SKM-1 treated with dmso at 0.1 percent for 144 hours (cell line): ENCODE measurements around the gene SHCBP1L.
A peak's percentile ranks its signal among the peaks of the same experiment; 100 is the strongest.

Experiments
- DNase-seq: peaks from one replicate; lab custom pipeline; 2025; ENCODE audit not compliant: unreplicated experiment; lab: John Stamatoyannopoulos, UW

The SHCBP1L gene

DNA sequence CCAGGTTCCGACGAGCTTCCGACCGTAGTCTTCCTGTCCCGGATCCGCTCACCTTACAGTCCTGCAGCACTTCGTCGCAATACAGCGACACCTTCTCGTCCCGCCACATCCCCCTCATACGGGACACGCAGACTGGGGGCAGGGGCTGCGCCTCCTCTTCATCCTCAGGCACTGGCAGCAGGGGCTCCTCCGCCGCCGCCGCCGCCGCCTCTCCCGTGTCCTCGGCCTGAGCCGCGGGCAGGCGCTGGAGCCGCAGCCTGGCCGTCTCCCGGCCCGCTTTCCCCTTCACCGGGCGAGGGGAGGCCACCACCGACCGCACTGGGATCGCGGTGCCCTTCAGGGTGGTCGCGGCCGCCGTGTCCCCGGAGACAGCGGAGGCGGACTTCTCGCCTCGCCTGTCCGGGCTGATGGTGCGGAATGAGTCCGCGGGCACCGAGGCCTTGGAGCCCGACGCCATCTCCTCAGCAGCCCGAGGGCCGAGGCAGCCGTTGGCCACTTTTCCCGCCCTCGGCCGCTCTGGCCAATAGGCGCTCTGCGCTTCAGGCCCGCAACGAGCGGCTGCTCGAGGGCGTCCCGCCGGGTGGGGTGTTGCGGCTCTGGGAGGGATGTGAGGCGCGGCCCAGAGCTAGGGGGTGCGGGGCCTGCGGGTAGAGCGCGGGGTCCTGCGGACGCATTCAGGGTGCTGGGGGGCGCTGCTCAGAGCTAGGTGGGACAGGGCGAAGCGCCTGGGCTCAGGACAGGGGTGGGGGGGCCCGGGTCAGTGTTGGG is at the start of gene SHCBP1L:
Gene SHCBP1L, minus strand, starts transcription at position 490 of the 768 bp plus-strand sequence. Its CDS starts 33 bp downstream, at position 457.
- DNase-seq, result no peak

DNA sequence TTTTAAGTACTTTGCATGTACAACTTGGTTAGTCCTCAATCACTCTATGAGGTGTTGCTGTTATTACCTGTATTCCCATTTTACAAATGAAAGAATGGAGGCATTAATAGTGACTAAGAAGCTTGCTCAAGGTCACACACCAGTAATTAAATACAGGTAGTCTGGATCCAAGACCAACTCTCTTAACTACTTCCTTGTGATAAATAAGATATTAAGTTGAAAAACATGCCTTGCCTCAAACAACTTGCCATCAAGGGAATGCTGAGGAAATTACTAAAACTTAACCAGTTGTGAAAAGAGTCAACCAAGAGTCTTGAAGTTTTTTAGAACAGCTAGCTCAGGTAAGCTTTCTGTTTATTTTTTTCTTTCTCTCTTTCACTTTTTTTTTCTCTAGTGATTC is 49.3 kb upstream of the SHCBP1L start:
- no peak for DNase-seq

DNA sequence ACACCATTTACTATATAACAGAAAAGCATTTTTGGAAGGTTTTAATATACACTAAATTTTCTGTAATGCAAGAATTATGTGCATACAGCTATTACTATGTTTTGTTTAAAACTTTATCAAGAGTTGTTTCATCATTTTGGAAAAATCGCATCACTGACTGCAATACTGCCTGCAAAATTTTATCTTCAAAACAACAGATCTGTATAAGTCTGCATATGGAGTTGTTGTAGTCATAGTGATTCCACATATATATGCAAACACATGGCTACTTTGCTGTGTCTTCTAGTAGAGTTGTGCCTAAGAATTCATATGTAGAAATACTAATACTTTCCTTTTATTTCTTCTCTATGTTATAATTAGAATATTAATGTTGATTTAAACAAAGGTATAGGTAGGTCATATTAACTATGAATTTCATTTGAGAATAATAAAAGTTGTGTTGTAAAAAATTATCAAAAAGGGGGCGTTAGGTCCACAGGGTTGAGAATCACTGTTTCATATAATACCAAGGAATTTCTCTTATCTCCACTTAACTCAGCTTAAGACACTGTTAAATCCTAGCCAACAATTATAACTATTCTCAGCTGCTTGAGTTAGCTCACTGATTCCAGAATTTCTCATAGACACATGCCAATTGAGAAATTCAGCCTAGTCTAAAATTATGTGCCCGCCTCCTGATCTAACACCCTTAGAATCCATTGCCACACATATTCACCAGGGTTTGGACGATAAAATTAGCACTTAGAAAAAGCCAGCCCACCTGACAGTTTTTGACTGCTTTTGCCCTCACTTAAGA is 47.4 kb upstream of the SHCBP1L start:
- DNase-seq, result no peak

DNA sequence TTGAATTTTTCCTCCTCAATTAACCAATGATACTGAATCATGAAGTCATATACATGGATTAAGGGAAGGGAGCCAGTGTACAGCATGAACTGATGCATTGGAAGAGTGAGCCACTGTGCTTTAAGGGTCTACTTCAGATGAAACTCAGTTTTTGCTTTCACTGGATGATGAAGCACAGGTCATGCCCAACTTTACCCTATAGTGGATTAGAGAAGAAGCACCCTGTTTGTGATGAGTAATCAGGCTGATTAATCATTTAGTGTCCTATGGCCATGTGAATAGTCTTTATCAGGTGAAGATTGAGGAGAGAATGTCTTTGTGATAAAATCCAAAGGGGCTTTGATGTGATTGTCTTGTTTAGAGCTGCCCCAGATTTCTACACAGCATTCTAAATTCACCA is 45.5 kb upstream of the SHCBP1L start:
- no peak for DNase-seq

DNA sequence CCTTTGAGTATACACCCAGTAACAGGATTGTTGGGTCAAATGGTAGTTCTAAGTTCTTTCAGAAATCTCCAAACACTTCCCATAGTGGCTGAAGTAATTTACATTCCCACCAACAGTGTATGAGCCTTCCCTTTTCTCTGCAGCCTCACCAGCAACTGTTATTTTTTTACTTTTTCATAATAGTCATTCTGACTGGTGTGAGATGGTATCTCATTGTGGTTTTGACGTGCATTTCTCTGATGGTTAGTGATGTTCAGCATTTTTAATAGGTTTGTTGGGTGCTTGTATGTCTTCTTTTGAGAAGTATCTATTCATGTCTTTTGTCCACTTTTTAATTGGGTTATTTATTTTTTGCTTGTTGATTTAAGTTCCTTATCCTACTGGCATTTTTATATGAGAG is 43.9 kb upstream of the SHCBP1L start:
- DNase-seq, result no peak

DNA sequence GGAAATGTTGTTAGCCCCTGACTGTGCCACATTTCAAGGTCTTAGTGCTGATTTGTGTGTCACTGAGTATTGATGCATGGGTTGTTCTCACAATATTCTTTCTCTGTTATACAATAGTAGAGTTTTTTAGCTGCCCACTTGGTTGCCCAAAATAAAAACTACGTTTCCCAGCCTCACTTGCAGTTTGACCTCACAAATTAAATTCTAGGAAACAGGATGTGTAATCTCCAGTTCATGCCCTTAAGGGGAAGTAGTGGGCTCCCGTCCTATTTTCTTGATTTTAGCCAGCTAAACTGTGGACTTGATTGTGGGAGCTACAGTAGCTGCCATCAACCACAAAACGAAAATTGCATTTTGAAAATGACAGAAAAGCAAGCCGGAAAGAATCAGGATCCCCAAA is 42.9 kb upstream of the SHCBP1L start:
- DNase-seq, result peak; percentile 78

DNA sequence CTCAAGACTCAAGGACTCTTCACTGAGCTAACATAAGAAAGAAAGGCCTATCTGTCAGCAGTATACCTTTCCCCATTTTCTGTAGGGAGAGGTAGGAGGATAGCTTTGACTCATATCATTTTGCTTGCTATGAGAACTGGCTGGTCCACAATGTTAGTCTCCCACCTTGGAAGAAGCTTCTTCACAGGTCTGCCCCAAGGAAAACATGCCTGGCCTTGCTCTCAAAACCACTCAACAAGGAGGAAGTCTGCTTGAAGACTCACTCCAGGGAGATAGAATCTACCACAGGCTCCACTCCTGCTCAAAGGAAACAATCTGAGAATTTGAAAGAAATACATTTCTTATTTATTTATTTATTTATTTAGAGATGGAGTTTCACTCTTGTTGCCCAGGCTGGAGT is 40.8 kb upstream of the SHCBP1L start:
- DNase-seq, result no peak

DNA sequence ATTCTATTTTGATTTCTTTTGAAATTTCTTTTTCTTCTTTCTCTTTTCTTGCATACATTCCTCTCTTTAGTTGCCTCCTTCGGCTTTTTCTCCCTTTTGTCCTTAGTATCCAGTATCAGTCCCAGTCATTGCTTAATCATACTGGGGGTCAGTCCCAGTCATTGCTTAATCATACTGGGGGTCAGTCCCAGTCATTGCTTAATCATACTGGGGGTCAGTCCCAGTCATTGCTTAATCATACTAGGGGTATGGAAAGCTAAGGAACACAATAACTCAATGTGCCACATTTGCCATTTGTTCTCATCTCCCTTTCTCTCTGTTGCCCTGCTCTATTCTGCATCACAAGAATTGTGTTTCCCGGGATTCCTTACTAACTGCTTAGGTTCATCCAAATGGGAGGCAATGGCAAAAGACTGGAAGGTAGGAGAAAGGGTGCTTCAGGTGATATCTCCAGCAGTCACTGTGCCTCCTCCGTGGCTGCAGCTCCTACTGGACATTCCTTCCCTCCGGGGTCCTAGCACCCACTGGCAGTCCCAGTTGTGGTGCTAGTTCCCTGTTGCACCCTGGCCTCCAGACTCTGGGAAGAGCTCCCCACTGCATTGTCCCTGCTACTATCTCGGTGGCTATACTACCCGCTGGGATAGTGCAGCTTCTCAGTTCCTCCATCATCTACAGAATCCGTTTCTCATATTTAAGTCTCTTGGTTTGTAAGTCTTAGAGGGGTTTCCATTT is 37.6 kb upstream of the SHCBP1L start:
- DNase-seq, result no peak

DNA sequence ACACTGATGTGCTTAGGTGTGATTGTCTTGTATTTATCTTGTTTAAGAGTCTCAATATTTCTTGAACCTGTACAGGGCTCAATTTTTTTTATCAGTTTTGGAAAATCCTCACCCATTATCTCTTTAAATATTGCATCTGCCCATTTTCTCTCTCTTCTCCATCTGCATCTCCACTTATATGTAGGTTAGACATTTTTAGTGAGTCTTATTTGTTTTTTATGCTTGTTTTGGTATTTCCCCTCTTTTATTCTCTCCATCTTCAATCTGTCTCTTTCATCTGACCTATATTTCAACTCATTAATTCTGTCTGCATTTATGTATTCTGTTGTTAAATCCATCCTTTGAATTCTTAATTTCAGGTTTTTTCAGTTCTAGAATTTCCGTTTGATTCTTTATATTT is 32.9 kb upstream of the SHCBP1L start:
- no peak for DNase-seq

DNA sequence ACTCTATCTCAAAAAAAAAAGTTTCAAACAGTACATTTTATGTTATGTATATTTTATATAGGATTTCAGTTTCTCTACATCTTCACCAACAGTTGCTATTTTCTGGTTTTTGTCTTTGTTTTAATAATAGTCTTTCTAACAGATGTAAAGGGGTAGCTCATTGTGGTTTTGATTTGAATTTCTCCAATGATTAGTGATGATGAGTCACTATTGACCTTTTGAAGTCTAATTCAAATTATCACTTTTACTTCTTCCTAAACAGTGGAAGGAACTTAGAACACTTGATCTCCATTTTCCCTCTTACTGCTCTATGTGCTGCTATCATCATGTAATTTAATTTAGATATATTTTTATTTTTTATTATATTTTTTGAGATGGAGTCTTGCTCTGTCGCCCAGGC is 31.7 kb upstream of the SHCBP1L start:
- no peak for DNase-seq

DNA sequence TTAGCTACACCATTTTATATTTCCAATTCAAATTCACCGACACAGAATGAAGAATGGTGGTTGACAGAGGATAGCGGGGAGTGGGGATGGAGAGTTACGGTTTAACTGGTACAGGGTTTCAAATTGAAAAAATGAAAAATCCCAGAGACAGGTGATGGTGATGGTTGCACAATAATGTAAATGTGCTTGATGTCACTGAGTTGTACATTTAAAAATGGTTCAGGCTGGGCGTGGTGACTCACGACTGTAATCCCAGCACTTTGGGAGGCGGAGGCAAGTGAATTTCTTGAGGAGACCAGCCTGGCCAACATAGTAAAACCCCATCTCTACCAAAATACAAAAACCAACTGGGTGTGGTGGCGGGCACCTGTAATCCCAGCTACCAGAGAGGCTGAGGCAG is 31.2 kb upstream of the SHCBP1L start:
- DNase-seq, result no peak

DNA sequence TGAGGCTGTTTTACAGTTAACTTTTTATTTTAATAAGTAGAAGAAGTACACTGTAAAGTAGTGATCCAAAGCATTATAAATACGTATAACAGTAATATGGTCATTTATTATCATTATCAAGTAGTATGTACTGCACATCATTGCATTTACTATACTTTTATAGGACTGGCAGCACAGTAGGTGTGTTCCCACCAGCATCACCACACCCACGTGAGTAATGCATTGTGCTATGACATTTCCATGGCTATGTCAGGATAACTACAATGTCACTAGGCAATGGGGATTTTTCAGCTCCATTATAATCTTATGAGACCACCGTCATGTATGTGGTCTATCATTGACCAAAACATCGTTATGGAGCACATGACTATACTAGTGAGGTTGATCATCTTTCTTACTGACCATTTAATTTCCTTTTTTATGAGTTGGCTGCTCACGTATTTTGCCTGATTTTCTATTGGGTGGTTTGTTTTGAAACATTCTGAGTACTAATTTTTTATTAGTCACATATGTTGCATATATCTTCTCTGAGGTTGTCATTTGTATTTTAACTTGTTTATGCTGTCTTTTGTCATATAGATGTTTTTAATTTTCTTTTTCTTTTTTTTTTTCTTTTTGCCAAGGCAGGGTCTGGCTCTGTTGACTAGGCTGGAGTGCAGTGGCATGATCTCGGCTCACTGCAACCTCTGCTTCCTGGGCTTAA is 25.3 kb upstream of the SHCBP1L start:
- no peak for DNase-seq

DNA sequence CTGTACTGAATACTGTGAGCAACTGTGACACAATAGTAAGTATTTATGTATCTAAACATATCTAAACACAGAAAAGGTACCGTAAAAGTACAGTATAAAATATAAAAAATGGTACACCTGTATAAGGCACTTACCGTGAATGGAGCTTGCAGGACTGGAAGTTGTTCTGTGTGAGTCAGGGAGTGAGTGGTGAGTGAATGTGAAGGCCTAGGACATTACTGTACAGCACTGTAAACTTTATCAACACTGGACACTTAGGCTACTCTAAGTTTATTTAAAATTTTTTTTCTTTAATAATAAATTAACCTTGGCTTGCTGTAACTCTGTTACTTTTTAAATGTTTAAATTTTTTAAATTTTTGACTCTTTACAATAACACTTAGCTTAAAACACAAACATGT is 24.5 kb upstream of the SHCBP1L start:
- DNase-seq, result no peak

DNA sequence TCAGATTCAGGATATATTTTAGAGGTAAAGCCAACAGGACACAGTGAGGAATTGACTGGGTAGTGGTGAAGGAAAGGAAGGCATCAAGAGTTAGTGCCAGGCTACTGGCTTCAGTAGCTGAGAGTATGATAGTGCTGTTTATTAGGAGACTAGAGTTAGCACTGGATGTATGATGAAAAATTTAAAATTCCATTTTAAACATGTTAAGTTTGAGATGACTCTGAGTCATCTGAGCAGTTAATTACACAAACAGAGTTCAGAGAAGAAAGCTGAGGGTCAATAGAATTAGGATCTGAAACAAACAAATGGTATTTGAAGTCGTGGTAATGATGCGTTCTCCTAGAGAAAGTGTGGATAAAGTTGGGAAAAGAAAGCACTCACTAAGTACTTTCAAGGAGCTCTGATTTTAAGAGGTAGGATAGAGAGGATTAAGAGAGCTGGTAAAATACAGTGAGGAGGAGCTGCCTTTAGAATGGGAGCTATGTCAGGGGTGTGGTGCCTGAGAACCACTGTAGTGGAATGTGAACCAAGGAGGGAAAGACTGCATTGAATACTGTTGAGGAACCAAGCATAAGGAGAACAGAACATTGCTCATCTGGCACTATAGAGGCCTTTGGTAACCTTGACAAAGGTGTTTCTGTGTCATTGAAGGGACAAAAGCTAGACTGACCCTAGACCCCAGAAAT is 21.7 kb upstream of the SHCBP1L start:
- no peak for DNase-seq

DNA sequence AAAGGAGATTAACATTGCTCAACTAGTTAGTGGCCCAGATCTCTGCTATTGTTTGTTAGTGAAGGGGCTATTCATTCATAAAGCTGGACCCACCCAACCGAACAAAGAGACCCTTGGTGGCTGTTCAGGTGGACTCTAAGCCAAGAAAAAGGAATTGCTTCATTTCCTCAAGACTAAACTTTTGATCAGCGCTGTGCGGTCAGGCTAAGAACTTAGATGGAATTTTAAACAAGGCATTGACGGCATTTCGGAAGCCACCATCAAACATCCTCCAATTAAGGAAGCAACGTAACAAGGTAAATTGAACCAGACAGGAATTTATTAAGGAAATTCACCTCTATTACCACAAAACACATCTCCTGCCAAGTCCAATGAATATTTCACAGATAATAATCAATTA is 19.9 kb upstream of the SHCBP1L start:
- no peak for DNase-seq

DNA sequence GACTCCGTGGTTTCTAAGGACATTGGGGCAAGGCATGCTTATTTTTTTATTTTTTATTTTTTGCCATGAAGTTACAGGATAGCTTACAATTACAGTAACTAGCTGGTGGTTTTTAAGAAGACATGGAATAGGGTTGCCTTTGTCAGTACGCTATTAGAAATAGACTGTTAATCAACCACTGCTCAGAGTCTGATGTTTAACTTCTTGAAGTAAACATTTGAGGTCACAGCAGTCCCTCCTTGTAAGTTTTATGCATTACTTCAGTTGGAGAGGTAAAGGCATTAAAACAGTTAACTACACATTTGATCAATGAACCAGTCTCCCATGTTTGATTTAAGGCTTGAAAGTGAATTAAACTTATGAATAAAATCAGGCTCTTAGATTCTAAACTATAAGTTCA is 19.3 kb upstream of the SHCBP1L start:
- DNase-seq, result no peak

DNA sequence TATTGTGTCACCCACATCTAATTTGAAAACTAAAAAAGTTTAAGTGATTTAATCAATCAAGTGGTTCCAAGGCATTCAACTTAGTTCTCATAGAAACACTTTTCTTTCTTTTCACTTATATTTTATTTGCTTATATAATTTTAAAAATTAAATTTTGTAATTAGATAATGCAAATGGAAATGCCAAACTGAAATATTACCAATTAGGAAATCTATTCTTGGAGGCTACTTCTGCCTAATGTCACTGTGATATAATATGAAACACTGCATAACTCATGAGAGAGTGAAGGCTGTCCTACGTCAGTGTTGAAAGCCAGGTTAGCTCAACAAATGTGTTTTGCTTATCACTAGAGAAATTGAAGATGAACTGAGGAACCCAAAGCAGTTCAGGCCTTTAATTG is 18.3 kb upstream of the SHCBP1L start:
- no peak for DNase-seq

DNA sequence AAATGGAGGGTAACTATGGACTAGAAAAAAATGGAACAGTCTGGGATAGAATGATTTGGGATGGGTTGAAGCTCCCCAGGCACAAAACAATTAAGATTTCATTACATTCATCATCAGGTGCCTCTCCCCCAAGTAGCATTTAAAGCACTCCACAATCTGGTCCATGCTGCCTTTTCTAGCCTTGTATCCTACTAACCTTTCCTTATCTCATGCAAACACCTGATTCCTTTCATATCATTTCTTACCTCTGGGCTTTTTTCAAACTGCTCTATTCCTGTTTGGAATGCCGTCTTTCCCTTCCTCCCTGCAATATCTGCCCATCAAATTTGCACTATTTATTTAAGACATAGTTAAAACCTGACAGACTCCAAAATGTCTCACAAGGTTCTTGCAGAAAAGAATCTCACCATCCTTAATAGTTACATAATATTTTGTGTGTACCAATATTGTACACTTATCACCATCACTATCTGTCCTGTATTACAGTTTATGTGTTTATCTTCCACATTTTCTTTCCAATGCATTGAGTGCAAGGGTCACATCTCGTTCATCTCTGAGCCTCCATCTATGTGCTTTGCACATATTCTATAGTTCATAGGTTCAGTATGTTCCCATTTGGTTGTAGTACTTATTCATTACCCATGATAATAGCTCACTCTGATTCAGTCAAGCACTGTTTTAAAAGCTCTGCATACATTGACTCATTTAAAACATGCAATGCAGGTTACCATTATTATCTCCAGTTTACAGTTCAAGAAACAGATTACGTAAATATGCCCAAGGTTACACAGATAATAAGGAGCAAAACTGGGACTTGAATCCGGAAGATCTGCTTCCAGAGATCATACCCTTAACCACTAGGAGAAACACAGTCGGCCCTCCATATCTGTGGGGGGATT is 16.1 kb upstream of the SHCBP1L start:
- DNase-seq, result no peak

DNA sequence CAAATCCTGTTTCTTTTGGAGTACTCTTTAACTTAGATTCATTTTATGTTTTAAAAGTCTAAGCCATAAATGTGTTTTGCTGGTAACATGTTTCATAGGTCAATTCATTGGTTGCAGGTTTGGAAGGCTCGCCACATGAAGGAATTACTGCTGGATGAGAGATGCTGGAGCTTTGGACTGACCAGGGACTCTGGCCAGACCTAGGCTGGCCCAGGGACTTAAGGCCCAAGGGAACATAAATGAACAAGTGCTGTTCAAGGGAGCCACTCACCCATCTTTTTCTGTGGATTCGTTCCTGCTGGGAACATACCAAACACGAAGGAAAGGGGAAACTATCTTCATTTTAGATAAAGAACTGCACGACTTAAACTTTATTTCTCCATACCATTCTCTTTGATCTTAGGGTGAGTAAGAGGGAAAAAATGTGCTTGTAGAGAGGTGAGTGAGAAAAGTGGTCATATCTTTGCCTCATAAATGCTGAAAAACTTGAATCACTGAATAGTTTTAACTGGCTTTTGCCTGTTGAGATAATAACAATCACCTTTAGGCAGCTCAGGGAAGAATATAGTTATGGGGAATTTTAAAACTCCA is 15.3 kb upstream of the SHCBP1L start:
- DNase-seq, result no peak
